ENCODE results near the gene EYS.

GRCh38 chr6:65186826-65187225, 520.2 kb downstream of the EYS start:
- no peak for TF ChIP-seq GATA2 (IDR thresholded peaks at IDR 0.05; ENCODE audit: low read depth, low read length)
- no peak for TF ChIP-seq GATA3 (IDR thresholded peaks at IDR 0.05; ENCODE audit: low read depth, low read length)

All from SH-SY5Y (cell line).